Fibroblast of skin of right biceps (primary cell): ENCODE measurements around the gene ZNF618.

ENCODE experiments used
- DNase-seq: peaks from one replicate; pipeline ENCODE4 v3.0.0-alpha.2; 2013

The ZNF618 gene

DNA sequence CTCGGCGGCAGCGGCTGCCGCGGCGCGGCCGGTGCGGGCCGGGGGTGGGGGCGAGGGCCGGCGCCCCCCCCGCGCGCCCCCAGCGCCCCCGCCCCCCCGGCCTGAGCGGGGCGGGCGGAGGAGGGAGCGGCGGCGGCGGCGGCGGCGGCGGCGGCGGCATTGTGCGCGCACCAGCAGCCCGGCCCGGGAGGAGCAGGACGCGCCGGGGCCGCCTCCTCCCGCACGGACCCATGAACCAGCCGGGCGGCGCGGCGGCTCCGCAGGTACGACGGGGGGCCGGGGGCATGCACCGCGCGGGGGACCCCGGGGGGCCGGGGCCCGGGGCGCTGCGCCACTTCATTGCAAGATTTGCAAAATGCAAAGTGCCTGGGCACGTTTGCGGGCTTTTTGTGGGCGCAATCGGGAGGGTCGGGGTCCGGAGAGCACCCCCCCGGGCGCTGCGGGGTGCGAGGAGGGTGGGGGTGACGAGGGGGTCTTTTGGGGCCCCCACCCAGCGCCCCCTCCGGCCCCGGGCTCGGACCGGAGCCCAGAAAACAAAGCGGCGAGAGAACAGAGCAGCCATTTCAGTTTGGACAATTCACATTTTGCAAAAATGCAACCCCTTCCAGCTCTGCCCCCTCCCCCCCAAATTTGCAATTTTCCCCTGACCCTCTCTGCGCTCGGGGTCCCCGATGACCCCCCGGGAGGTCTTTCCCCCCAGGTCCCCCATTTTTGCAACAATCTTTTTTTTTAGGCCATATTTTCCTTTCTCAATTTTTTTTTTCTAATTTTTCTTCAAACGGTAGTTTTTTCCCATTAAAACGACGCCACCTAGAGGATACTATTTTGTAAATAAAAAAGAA, at the start of gene ZNF618:
Gene ZNF618 (plus strand): TSS at position 159 of the 842 bp plus-strand sequence. CDS start 72 bp downstream, at position 231.
- peak; percentile 49 for DNase-seq

- DNase-seq, result peak; percentile 8
Observed at GRCh38 chr9:113828221-113828620, 47.9 kb upstream of the ZNF618 start.

- no peak for DNase-seq
Observed at GRCh38 chr9:113837334-113837733, 38.8 kb upstream of the ZNF618 start.

DNA sequence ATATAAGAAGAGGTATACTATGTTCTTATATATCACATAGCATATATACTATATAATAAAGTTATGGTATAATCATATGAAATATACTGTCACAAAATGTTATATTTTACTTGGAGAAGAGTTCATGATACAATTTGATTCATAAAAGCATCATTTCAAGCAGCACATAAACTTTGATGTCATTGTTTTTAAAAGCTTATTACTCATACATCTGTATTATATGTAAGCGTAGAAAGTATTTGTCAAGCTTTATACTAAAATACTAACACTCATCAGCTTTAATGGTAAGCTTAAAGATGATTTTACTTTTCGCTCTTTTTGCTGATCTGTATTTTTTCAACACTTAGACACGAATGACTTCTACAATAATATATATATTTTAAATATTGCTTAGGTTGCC, 34.0 kb upstream of the ZNF618 start:
- no peak for DNase-seq

- no peak for DNase-seq
Observed at GRCh38 chr9:113844466-113844865, 31.6 kb upstream of the ZNF618 start.

GRCh38 chr9:113851359-113851758, 24.8 kb upstream of the ZNF618 start:
- no peak for DNase-seq

DNA sequence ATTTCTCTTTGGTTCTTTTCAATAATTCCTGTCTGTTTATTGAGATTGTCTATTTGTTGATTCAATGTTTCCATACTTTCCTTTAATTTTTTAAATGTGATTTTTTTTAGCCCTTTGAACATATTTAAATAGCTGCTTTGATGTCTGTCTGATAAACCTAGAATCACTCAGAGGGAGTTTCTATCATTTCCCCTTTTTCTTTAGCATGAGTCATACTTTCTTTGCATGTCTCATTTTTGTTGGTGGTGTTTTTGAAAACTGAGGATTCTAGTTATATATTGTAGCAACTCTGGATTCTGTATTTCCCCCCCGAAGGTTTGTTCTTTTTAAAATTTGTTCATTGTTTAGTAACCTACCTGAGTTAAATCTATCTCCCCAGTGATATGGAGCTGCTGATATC, 24.2 kb upstream of the ZNF618 start:
- no peak for DNase-seq

GRCh38 chr9:113853333-113853732, 22.8 kb upstream of the ZNF618 start:
- DNase-seq, result no peak

DNA sequence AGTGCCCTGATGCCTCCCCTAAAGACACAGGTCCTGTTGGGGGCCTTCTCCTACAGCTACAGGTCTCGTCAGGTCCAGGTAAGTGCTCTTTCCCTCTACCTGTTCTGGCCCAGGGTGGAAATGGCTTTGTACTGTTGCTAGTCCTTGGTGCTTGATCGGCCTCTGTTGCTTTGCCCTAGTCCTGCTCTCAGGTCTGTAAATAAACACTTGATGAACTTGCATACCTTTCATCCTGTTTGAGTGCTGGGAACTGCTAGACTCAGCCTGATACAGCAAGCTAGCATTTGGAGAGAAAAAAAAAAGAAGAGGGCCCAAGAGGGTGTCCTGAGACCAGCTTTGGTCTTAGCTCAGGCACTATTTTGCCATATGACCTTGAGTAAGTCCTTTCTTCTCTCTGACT, 21.8 kb upstream of the ZNF618 start:
- DNase-seq, result no peak

DNA sequence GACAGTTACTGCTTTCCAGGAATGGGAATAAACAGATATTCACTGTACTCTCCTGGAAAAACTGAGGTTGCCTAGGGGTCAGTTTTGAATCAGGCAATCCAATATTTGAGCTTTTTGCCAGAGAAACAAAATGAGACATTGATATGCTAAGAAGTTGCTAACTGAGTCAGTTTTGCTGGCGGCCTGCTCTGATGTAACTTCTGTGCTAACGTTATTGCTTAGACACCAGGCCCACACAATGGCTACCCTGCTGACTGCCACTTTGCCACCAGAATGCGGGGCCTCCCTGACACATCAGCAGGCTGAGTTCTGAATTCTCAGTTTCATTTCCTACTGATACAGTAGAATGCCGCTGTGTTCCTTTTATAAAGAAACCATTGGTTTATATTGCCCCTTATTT, 18.2 kb upstream of the ZNF618 start:
- no peak for DNase-seq

DNA sequence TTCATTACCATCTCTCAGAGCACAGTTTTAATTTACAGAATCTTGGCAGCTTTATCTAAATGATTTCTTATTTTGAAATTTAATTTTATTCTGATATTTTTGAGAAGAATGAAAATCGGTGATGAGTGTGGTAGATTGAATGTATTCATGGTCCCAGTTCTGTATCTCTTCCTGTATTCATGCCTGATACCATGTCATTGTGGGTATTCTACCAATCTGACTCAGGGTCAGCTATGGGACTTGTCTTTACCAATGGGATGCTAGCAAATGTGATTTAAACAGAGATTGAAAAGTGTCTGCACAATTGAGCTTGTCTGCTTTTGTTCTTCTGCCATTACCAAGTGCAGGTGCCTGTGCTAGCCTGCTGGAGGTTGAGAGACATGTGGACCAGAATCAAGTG, 17.8 kb upstream of the ZNF618 start:
- DNase-seq, result no peak

DNA sequence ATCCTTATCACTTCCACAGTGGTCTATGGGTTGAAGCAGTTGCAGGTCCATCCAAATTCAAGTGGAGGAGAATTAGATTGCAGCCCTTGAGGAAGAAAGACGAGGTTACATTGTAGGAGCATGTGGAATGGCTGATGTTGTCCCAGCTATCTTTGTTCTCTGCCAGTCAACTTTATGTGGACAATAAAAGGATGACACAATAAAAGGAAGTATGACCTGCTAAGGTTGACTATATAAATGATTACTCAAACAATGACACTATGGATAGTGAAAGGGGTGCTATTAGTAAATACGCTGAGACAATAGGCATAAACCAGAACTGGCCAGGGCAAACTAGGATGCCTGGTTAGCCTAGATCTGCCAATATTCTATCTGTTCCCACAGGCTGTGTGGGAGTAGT, 12.8 kb upstream of the ZNF618 start:
- DNase-seq, result no peak

GRCh38 chr9:113868501-113868900, 7.6 kb upstream of the ZNF618 start:
- DNase-seq, result peak; percentile 20

- DNase-seq, result peak; percentile 30
Observed at GRCh38 chr9:113872485-113873143, 3.5 kb upstream of the ZNF618 start.

DNA sequence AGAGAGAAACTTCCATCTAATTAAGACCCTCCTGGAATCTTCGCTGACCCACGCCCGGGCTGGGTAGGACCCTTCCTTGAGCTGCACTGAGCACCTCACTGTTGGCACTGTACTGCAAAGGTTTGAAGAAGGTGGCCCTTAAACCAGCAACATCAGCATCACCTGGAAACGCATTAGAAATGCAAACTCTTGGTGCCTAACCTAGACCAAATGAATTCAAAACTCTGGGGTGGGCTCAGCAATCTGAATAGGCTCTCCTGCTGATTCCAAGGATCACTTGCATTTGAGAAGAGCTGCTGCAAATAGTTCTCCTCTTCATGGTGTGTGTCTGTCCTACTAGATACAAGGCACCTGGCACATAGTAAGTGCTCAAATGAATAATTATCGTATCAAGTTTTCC, 2.7 kb upstream of the ZNF618 start:
- no peak for DNase-seq

DNA sequence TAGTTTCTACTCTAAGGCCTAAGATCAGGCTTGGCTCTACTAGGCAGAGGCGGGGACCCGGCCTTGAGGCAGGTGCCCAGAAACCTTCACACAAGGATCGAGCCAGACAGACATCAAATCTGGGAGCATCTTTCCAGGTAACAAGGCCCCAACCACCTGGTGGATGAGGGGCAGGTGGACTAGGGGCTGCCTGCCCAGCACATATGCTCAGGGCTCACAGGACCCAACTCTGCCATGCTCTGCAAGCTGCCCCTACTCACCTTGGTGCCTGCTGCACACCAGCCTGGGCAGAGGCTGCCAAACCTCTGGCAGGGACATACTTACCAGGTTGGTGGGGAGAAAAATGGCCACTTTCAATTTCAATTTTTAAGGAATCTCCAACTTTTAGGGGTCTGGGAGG, 2.2 kb upstream of the ZNF618 start:
- no peak for DNase-seq

DNA sequence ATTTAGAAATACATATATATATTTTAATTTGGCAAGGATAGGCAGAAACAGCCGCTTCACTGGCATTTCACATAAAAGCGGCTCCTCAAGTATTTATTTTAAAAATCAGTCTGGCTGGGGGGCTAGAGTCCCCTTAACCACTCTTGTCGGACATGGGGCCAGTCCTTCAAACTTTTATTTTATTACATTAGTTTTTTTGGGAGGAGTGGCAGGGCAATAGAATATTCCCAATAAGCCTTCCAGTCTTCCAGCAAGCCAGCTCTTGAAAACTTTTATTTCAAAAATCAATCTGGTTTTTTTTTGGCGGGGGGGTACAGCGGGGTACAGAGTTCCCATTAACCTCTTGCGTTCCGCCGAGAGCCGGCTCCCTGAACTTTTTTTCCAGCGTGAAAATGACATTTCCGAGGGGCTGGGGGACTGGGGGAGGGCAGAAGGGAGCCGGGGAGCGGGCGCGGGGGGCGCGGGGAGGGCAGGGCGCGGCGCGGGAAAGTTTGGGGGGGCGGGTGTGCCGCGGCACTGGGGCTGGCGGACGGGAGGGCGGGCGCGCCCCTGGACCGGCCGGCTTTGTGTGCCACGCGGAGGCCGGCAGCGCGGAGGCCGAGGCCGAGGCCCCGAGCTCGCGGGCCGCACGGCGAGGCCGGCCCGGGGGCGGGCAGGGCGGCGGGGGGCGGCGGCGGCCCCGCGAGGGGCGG, 504 bp upstream of the ZNF618 start:
- DNase-seq, result peak; percentile 54

GRCh38 chr9:113876993-113877368, 872 bp downstream of the ZNF618 start:
- DNase-seq, result no peak

- DNase-seq, result peak; percentile 6
Observed at GRCh38 chr9:113879318-113879717, 3.2 kb downstream of the ZNF618 start.

GRCh38 chr9:113879911-113880310, 3.8 kb downstream of the ZNF618 start:
- peak; percentile 75 for DNase-seq

DNA sequence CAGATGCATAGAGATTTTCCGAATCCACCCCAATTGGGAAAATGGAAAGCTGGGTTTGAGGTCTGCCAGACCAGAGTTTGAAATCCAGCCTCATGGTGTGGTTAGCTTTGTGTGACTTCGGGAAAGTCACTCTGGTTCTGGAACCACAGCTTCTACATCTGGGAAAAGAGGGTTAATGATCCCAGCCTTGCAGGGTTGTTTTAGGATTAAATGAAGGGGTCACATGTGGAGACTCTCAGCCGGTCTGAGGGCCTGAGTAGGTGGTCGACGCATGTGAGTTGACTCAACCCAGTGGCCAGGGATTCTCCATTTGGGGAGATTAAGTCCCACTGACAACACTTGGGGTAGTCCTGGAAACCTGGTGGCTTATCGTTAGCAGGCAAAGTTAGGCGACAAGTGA, 6.1 kb downstream of the ZNF618 start:
- no peak for DNase-seq

DNA sequence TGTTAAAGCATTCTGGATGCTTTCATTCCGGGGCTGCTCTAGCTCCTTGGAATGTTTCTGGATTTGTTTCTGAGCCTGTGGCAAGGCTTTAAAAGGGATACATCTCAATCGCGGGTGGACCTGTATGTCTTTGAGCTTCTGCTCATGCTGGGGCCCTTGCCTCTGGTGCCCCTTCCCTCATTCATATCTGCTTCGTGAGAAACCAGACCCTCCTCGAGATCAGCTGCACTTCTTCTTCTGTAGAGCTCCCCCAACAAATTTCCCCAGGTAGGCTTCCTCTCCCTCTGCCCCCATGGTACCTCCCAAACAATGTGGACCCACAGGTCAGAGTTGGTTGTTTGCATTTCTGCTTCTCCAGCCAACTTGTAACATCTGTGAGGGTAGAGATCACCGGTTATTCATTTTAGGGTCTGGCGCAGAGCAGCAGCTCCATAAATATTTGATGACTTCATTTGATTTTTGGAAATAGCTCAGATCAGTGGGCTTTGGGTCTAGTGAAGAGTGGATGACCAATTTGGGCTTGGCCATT, 6.6 kb downstream of the ZNF618 start:
- peak; percentile 13 for DNase-seq

- no peak for DNase-seq
Observed at GRCh38 chr9:113885183-113886025, 9.3 kb downstream of the ZNF618 start.
